Activated T-cell treated with anti-CD3 and anti-CD28 coated beads for 4 hours (primary cell): ENCODE results near the gene BTBD6.

Experiments
- DNase-seq: peaks from one replicate; pipeline ENCODE4 v3.0.0-alpha.2; 2020

The BTBD6 gene

GRCh38 chr14:105248368-105249181, at the start of gene BTBD6:
BTBD6 (plus strand) TSS chr14:105248533; CDS start chr14:105248712, 179 bp downstream.
- peak; percentile 81 for DNase-seq

GRCh38 chr14:105198588-105198987, 49.7 kb upstream of the BTBD6 start:
- no peak for DNase-seq

- no peak for DNase-seq
Measured at GRCh38 chr14:105199093-105199492, 49.2 kb upstream of the BTBD6 start.

- no peak for DNase-seq
Measured at GRCh38 chr14:105200074-105200473, 48.3 kb upstream of the BTBD6 start.

- DNase-seq, result no peak
Measured at GRCh38 chr14:105200641-105201040, 47.7 kb upstream of the BTBD6 start.

- DNase-seq, result no peak
Measured at GRCh38 chr14:105201156-105201924, 47.0 kb upstream of the BTBD6 start.

- DNase-seq, result no peak
Measured at GRCh38 chr14:105201925-105202513, 46.3 kb upstream of the BTBD6 start.

GRCh38 chr14:105203057-105203531, 45.2 kb upstream of the BTBD6 start:
- peak; percentile 44 for DNase-seq

- DNase-seq, result no peak
Measured at GRCh38 chr14:105203701-105204100, 44.6 kb upstream of the BTBD6 start.

GRCh38 chr14:105204206-105204930, 44.0 kb upstream of the BTBD6 start:
- DNase-seq, result no peak

- no peak for DNase-seq
Measured at GRCh38 chr14:105204931-105205672, 43.2 kb upstream of the BTBD6 start.

- no peak for DNase-seq
Measured at GRCh38 chr14:105205673-105206208, 42.6 kb upstream of the BTBD6 start.

GRCh38 chr14:105206873-105207272, 41.5 kb upstream of the BTBD6 start:
- no peak for DNase-seq

- DNase-seq, result no peak
Measured at GRCh38 chr14:105207460-105207901, 40.9 kb upstream of the BTBD6 start.

GRCh38 chr14:105207996-105208737, 40.2 kb upstream of the BTBD6 start:
- no peak for DNase-seq

GRCh38 chr14:105208738-105209075, 39.6 kb upstream of the BTBD6 start:
- no peak for DNase-seq

- no peak for DNase-seq
Measured at GRCh38 chr14:105209091-105209490, 39.2 kb upstream of the BTBD6 start.

- DNase-seq, result no peak
Measured at GRCh38 chr14:105209646-105210045, 38.7 kb upstream of the BTBD6 start.

GRCh38 chr14:105210266-105211025, 37.9 kb upstream of the BTBD6 start:
- no peak for DNase-seq

GRCh38 chr14:105211086-105211757, 37.1 kb upstream of the BTBD6 start:
- DNase-seq, result no peak
